ENCODE measurements around the gene INSL6.
"Not testable (repeated sequence)": the region's sequence is repeated elsewhere in the genome, so short reads cannot be mapped to it uniquely, and the experiment has no call there.

The INSL6 gene

DNA sequence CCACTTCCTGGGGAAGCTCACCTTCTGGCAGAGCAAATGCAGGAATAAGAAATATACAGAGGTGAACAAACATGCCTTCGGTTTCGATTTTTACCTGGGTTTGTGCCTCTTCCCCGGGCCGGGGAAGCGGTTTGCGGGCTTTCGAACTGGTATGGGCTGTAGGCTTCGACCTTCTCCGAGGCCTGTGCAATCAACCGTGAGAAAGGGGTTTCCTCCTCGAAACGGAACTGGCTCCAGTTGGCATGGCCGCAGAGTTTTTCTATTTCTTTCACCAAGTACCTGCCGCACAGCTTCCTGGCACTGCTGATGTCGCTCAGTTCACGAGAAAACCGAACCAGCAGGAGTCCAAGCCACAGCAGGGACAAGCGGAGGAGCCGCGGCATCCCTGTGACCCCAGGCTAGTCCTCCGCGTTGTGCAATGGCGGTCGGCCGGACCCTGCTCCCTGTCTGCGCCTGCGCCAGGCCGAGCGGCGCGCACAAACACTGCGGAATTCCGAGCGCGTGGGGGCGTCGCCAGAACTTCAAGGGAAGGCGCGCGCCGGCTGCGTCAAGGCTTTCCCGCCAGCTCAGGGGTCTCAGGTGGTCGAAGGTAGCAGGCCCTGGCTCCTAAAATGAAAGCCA is at the start of gene INSL6:
TSS of gene INSL6 (minus strand) at position 420 of the 621 bp plus-strand sequence. CDS start at position 383, 37 bp downstream.
- no peak for DNase-seq

- DNase-seq = no peak
Observed at GRCh38 chr9:5231212-5231611, 45.8 kb upstream of the INSL6 start, which contains the start of gene INSL4. INSL4 (plus strand) TSS chr9:5231419; CDS start chr9:5231524, 105 bp downstream.

GRCh38 chr9:5230554-5230953 is 45.1 kb upstream of the INSL6 start:
- DNase-seq = no peak

DNA sequence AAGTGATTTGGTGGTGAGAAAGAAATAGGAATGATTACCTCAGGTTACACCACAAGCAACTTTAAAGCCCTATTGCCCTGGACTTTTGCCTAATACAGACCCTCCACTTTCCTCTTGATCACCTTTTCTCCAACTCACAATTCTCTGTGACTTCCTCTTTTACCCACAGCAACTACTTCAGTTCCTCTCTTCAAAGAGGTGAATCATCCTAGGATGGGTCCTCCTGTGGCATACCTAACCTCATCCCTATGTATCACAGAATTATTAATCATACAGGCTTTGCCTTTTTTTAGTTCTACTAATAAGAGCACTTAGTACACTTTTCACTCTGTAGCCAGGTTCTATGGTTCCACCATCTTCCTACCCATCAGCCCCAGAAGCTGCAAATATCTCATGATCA is 19.6 kb upstream of the INSL6 start:
- DNase-seq = no peak

- DNase-seq = no peak
Observed at GRCh38 chr9:5195463-5195862, 10.0 kb upstream of the INSL6 start.

DNA sequence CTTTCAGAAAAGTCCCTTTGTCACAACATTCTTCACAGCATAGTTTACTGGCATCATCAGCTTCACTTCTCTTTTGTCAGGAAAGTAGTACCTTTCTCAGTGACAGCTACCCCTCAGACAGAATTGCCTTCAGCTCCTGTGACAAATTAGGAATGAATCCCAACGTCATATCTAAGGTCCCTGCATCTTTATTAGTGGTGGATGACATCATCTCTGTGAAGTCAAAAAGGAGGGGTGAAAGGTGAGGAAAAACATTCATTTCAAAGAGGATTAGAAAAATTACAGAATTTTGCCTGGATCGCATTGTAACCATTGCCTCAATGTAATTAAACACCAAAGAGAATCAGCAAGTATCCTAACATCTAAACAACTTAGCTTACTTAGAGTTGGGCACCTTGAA is 7.9 kb upstream of the INSL6 start:
- DNase-seq = no peak

DNA sequence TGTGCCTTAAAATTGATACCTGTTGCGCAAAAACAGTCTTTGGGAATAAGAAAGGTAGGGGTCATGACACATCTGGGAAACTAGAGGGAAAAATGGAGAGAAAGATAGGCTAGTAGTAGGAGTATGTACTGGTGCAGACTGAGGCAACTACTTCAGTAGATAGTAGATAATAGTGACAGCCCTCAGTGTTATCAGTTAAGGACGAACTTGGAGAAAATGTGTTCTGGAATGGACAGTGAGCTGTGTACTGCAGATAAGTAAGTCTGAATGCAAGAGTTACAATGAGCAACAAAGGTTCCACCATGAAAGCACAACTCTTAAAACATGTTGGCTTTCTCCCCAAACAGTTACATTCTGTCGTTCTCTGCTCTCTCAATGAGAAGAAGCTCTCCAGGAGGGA is 6.5 kb upstream of the INSL6 start:
- DNase-seq = no peak

DNA sequence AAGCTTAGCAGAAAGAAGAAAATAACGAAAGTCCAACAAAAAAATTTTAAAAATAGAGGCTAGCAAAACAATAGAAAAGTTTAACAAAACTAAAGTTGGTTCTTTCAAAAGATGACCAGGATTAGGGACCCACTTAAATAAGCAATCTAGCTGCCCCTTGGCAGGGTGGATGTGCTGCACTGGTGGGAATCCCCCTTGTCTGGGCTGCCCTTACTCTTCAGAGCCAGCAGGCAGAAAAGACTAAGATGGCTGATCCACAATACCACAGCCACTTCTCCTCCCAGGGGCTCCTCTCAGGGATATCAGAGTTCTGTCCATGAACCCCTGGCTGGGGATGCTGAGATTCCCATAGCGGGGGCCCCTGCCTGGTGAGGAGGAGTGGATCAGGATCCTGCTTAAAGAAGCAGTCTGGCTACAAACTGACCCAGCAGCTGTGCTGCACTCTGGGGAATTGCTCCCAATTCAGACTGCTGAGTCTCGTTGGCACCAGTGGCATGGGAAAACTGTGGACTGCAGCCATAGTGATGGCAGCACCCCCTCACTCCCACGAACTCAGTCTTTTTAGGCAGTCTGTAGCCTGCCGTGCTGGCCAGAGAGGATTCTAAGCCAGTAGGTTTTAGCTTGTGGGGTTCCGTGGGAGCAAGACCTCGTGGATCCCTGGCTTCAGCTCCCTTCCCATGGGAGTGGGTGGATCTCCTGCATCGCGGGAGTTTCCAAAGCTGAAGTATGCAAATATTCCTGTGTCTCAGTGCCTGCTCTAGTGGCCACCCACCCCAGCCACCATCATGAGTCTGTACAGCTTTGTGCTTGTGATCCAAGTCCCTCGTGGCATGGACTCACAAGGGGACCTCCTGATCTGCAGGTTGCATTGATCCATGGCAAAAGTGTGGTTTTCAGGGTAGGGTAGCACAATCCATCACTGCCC is 2.9 kb upstream of the INSL6 start:
- DNase-seq = peak in 1 of 2 experiments; percentile 44

DNA sequence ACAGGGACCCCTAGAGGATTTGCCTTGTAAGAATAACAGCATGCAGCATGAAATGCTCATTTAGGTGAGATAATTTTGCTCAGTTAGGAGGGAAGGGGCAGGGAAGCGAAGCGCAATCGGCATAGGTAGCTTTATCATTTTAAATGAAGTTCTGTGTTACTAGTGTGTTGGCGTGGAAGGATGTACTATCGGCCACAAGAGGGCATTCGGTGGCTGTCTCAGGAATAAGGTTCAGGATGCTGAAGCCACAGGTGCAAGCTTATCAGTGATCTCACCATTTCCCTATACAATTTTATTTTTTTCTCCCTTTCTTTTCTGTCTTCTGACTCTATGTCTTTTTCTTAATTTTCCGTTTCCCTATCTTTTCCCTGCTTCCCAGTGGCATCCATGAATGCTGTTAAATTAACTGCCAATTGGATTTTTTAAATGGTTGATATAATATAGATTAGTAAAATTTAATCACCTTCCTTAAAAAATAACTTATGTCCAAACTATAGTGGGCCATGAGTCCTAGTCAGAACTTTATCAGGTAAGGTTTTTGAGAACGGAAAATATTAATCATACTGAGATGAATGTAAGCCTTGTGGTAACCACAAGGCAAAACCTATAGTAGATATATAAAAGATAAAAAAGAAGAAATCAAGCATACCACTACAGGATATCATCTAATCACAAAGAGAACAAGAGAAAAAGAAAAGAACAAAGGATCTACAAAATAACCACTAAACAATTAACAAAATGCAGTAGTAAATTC is 1.2 kb upstream of the INSL6 start:
- DNase-seq = peak; percentile 19 to 60

- DNase-seq = no peak
Observed at GRCh38 chr9:5184776-5185175, 663 bp downstream of the INSL6 start.

- DNase-seq = not testable (repeated sequence)
Observed at GRCh38 chr9:5180631-5181030, 4.8 kb downstream of the INSL6 start.

DNA sequence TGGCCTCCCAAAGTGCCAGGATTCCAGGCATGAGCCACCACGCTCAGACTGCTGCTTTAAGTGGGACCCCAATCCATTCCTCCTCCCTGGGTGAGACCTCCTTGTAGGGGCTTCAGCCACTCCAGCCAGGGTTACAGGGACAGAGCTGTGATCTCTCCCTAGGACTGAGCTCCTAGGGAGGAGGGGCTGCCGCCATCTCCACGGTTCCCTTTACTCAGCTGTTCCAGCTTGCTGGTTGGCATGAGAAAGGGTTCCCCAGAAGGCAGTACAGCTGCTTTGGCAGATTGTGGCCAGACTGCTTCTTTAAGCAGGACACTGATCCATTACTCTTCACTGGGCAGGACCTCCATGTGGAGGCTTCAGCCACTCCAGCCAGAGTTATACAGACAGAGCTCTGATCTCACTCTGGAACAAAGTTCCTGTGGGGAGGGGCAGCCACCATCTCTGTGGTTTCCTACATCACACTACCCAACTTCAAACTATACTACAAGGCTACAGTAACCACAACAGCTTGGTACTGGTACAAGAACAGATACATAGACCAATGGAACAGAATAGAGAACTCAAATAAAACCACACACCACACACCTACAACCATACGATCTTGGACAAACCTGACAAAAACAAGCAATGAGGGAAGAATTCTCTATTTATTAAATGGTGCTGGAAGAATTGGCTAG is 7.2 kb downstream of the INSL6 start:
- DNase-seq = no peak

- DNase-seq = no peak
Observed at GRCh38 chr9:5146241-5146640, 39.2 kb downstream of the INSL6 start.

- no peak for DNase-seq
Observed at GRCh38 chr9:5144217-5144616, 41.2 kb downstream of the INSL6 start.

- no peak for DNase-seq
Observed at GRCh38 chr9:5140151-5140550, 45.3 kb downstream of the INSL6 start.

GRCh38 chr9:5122516-5122915 is 62.9 kb downstream of the INSL6 start:
- no peak for DNase-seq

DNA sequence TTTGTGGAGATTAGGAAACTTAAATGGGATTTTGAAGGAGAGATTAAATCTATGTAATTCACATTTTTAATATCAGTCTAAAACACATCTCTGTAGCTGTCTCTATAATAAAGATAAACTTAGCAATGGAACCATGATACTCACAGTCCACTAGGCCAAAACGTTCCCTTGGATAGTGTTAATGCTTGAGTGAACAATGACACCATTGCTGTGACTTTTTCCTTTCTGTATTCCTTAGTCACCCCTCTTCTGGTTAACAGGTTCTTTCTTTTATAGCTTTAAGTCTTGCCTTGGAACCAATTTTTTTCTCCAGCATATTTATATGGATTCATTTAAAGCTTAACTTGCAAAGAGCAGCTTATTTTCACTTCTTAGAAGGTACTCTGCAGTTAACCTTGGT is 63.3 kb downstream of the INSL6 start:
- DNase-seq = no peak

DNA sequence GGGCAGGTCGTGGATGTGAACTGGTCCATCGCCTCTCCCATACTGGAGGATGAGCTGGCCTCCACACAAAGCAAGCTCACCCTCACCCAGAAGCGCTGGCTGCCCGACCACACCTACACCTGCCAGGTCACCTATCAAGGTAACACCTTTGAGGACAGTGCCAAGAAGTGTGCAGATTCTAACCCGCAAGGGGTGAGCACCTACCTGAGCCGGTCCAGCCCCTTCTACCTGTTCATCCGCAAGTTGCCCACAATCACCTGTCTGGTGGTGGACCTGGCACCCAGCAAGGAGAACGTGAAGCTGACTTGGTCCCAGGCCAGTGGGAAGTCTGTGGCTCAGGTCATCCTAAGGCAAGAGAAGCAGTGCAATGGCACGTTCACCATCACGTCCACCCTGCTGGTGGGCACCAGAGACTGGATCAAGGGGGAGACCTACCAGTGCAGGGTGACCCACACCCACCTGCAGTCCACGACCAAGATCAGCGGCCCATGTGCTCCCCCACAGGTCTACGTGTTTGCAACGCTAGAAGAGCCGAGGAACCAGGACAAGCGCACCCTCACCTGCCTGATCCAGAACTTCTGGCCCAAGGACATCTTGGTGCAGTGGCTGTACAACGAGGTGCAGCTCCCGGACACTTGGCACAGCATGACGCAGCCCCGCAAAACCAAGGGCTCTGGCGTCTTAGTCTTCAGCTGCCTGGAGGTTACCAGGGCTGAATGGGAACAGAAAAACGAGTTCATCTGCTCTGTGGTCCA is 71.3 kb downstream of the INSL6 start:
- no peak for DNase-seq
